ENCODE data around the gene CECR2. TPM values are rescaled to one million over a fixed set of nuclear protein-coding genes. Genes with fewer than 3 reads are reported as not detected.

CECR2 gene
- total and polyA plus RNA-seq, 9 donors = 0.87 to 6.7 (median 1.4) TPM

- Histone ChIP-seq H3K27me3 (no peaks in the 10 kb centered on the region), H3K27ac (no peak overlapping the region), H3K4me3 (no peak overlapping the region), H3K4me1 (ENCODE audit: insufficient read depth) (no peaks in the 10 kb centered on the region), H3K36me3 (no peaks in the 10 kb centered on the region), H3K9me3 (no peaks in the 10 kb centered on the region)
- TF ChIP-seq CTCF (IDR thresholded peaks at IDR 0.05) (no peak), EP300 (IDR thresholded peaks at IDR 0.05) (no peak), POLR2A (IDR thresholded peaks at IDR 0.05) (no peak)
- intact Hi-C loops (cut with DNase I) = no loop called here
- no peak for DNase-seq
- 78 to 85% (median 82%) methylated on average over 4 of the region's 4 CpGs for WGBS, 3 donors
Measured at GRCh38 chr22:17352798-17353197, 16.5 kb upstream of the CECR2 start.

DNA sequence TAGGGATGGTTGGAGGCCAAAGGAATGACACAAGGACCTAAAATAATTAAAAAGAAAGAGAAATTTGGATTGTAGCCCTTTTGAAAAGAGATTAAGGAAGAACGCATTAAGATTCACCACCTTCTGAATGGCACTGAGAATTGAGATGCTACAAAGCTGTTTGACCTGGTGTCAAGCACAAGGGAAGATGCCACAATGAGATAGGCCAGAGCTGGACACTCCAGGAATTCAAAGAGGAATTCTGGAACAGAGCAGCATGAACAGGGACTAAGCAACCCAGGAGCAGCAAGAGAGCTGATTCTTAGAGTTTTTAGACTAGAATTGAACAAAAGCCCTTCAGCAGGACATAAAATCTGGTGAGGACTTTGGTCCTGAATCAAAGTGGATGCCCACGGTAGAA is 11.6 kb upstream of the CECR2 start:
- H3K9me3 ChIP-seq = no peaks in the 10 kb centered on the region
- no peak overlapping the region for H3K27ac ChIP-seq
- no peak overlapping the region for H3K4me3 ChIP-seq
- DNase-seq = no peak
- no peaks in the 10 kb centered on the region for H3K36me3 ChIP-seq
- intact Hi-C loops (cut with DNase I) = no loop called here
- no peaks in the 10 kb centered on the region for H3K4me1 ChIP-seq (ENCODE audit: insufficient read depth)
- 69 to 77% (median 75%) methylated on average over 2 of the region's 2 CpGs for WGBS, 3 donors
- TF ChIP-seq EP300 (IDR thresholded peaks at IDR 0.05) = no peak
- no peak for TF ChIP-seq POLR2A (IDR thresholded peaks at IDR 0.05)
- no peak for TF ChIP-seq CTCF (IDR thresholded peaks at IDR 0.05)
- no peaks in the 10 kb centered on the region for H3K27me3 ChIP-seq

GRCh38 chr22:17358415-17358814 is 10.8 kb upstream of the CECR2 start:
- no peak overlapping the region for H3K27ac ChIP-seq
- DNase-seq = no peak
- H3K9me3 ChIP-seq = no peaks in the 10 kb centered on the region
- H3K36me3 ChIP-seq = no peaks in the 10 kb centered on the region
- H3K4me1 ChIP-seq (ENCODE audit: insufficient read depth) = no peaks in the 10 kb centered on the region
- intact Hi-C loops (cut with DNase I) = no loop called here
- no peak overlapping the region for H3K4me3 ChIP-seq
- no peaks in the 10 kb centered on the region for H3K27me3 ChIP-seq
- TF ChIP-seq CTCF (IDR thresholded peaks at IDR 0.05) (no peak), EP300 (IDR thresholded peaks at IDR 0.05) (no peak), POLR2A (IDR thresholded peaks at IDR 0.05) (no peak)
- WGBS, 3 donors = 26 to 41% (median 41%) methylated on average over 9 of the region's 9 CpGs

DNA sequence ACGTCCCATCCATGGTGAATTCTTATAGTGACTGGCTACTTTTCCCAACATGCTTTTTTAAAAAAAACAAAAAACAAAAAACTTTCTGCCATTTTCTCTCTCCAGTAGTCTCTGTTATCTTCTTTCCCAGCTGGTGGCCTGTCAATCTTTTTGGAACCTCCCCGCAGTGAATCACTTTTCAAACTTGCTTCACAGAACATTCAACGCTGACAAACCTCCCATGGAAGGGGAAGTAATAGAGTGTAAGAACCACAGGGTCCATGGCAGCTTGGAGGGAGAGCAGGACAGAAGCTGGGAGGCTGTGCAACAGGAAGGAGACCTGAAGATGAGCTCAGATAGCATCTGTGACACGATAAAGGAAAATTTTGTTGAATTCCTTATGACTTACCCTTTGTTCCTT is 9.8 kb upstream of the CECR2 start:
- H3K4me3 ChIP-seq = no peak overlapping the region

More for the DNA sequence above, 9.8 kb upstream of the CECR2 start:
- no peak for TF ChIP-seq CTCF (IDR thresholded peaks at IDR 0.05)
- TF ChIP-seq POLR2A (IDR thresholded peaks at IDR 0.05) = no peak
- TF ChIP-seq EP300 (IDR thresholded peaks at IDR 0.05) = no peak
- intact Hi-C loops (cut with DNase I) = no loop called here
- no peak for DNase-seq
- Histone ChIP-seq H3K27ac (no peak overlapping the region), H3K27me3 (no peaks in the 10 kb centered on the region), H3K36me3 (no peaks in the 10 kb centered on the region), H3K4me1 (ENCODE audit: insufficient read depth) (no peaks in the 10 kb centered on the region), H3K9me3 (no peaks in the 10 kb centered on the region)
- WGBS, 3 donors = 57 to 70% (median 62%) methylated on average over 4 of the region's 4 CpGs
